GM10248 (cell line): ENCODE data around the gene IFI44L.

Experiments used
- CTCF ChIA-PET: fragments of 300-600 bp; sonication (Branson Sonifier 250); formaldehyde crosslinking; extraction: SDS; loops from one replicate; lab custom pipeline; 2021; ENCODE audit warnings: antibody characterized with exemption; lab: Yijun Ruan, JAX
- POLR2A ChIA-PET: fragments of 350-650 bp; sonication (Branson Sonifier 250); formaldehyde crosslinking; extraction: SDS; loops from one replicate; lab custom pipeline; 2020; ENCODE audit warnings: antibody characterized with exemption; lab: Yijun Ruan, JAX
- DNase-seq: peaks from one replicate; pipeline ENCODE4 v3.0.0; 2012; ENCODE audit errors: extremely low spot score
- TF ChIP-seq, protein P1 (sequence below): IDR thresholded peaks from 2 replicates; pipeline ENCODE4 v1.5.1; 2012; ENCODE audit warnings: mild to moderate bottlenecking, low read depth; ENCODE audit errors: extremely low read depth, missing control alignments, control extremely low read depth

Gene IFI44L

DNA sequence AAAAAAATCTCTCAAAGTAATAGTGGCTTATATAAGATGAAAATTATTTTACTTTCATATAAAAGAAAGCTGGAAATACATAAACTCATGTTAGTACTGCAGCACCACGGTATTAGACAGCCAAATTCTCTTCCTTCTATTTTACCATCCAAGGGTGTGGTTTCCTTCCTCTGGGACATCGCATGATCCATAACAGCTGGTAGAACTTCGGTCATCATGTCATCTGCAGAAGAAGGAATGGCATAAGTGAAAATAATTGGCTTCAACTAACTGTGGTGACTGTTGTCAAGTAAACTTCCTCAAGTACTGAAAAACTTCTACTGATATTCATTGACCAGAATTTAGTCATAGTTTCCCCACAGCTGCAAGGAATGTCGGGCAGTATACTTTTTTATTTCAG lies 28.3 kb upstream of the IFI44L start:
- POLR2A ChIA-PET = no interaction called here
- TF ChIP-seq, protein P1, sequence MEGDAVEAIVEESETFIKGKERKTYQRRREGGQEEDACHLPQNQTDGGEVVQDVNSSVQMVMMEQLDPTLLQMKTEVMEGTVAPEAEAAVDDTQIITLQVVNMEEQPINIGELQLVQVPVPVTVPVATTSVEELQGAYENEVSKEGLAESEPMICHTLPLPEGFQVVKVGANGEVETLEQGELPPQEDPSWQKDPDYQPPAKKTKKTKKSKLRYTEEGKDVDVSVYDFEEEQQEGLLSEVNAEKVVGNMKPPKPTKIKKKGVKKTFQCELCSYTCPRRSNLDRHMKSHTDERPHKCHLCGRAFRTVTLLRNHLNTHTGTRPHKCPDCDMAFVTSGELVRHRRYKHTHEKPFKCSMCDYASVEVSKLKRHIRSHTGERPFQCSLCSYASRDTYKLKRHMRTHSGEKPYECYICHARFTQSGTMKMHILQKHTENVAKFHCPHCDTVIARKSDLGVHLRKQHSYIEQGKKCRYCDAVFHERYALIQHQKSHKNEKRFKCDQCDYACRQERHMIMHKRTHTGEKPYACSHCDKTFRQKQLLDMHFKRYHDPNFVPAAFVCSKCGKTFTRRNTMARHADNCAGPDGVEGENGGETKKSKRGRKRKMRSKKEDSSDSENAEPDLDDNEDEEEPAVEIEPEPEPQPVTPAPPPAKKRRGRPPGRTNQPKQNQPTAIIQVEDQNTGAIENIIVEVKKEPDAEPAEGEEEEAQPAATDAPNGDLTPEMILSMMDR = no peak
- DNase-seq = no peak
- CTCF ChIA-PET = interaction anchor here (1.3 to 2.1 kb wide), 4 partner anchors 9 to 153 kb away, joined by 3 to 8 read pairs (median 6); no protein-coding TSS in a partner anchor

- CTCF ChIA-PET = interaction anchor here (1.2 to 1.5 kb wide), 2 partner anchors 24 to 80 kb away, joined by 3 read pairs; no protein-coding TSS in a partner anchor
- DNase-seq = no peak
- TF ChIP-seq, protein P1 = no peak
- POLR2A ChIA-PET = no interaction called here
Observed at GRCh38 chr1:78599294-78599693, 21.0 kb upstream of the IFI44L start.

GRCh38 chr1:78601068-78601467 lies 19.2 kb upstream of the IFI44L start:
- TF ChIP-seq, protein P1 = no peak
- CTCF ChIA-PET = interaction anchor here (1.0 to 2.3 kb wide), 4 partner anchors 9 to 470 kb away, joined by 3 to 8 read pairs (median 4); no protein-coding TSS in a partner anchor
- POLR2A ChIA-PET = no interaction called here
- no peak for DNase-seq

- TF ChIP-seq, protein P1 = no peak
- no peak for DNase-seq
- ChIA-PET POLR2A (no interaction called here), CTCF (interaction anchor here (1.1 kb wide), 1 partner anchor 10 kb away, joined by 3 read pairs; no protein-coding TSS in a partner anchor)
Observed at GRCh38 chr1:78603206-78603605, 17.0 kb upstream of the IFI44L start.

GRCh38 chr1:78604643-78605042 lies 15.6 kb upstream of the IFI44L start:
- TF ChIP-seq, protein P1 = no peak
- ChIA-PET POLR2A (no interaction called here), CTCF (interaction anchor here (1.2 to 5.2 kb wide), 4 partner anchors 8 to 474 kb away, joined by 3 to 39 read pairs (median 4); no protein-coding TSS in a partner anchor)
- no peak for DNase-seq

DNA sequence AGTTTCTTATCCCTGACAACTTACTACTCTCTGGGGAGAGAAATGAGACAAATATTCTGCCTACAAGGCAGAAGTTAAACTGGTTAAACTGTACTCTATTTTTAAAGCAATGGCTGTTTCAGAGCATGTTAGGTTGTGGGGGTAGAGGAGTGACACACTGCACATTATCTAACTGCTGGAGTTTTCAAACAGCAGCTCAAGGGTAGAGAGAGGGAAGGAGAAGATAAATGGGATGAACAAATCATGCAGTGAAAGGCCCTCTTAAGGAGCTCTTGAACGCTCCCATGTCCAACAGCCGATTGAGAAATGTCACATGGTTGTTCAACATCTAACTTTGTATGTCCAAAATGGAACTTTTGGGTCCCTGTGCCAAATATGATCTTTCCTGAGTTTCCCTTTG lies 14.0 kb upstream of the IFI44L start:
- TF ChIP-seq, protein P1 = no peak
- CTCF ChIA-PET = interaction anchor here (1.1 to 5.2 kb wide), 9 partner anchors 8 to 475 kb away, joined by 3 to 39 read pairs (median 6); no protein-coding TSS in a partner anchor
- POLR2A ChIA-PET = no interaction called here
- no peak for DNase-seq
